A549 (cell line): ENCODE data around the gene ENPP3.

Experiments used
- FOSB ChIP-seq: fragments of 250-450 bp; sonication (Bioruptor Pico); IDR thresholded peaks from 2 replicates; pipeline ENCODE4 v1.5.0; 2020; ENCODE audit warnings: mild to moderate bottlenecking, moderate library complexity
- NFE2L2 ChIP-seq: fragments of 150-350 bp; conservative IDR thresholded peaks from 2 replicates; pipeline ENCODE4 v1.6.1; 2014; ENCODE audit warnings: low read length
- TF ChIP-seq, protein P1 (sequence below): IDR thresholded peaks from 2 replicates; pipeline ENCODE4 v1.6.1; 2012

DNA sequence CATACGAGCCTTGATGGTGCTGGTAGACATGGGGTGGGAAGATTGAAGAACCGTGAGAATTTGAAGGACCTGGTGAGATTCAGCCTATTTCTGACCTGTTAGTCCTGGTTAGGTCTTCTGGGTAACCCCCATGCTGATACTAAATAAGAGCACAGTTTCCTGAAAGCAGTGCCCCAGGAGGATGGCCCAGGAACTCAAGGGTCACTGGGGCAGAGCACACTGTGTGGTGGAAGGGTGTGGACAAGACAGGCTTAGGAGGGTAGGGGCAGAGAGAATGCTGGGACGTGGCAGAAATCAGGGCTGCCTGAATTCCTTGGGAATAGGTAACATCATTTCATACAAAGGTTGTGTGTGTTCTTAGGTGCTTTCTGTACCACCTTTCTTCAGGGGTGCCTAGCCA is 138.8 kb downstream of the ENPP3 start:
- TF ChIP-seq, protein P1, sequence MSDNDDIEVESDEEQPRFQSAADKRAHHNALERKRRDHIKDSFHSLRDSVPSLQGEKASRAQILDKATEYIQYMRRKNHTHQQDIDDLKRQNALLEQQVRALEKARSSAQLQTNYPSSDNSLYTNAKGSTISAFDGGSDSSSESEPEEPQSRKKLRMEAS, result no peak
- TF ChIP-seq NFE2L2 (no peak), FOSB (CRISPR knock-in tag) (no peak)
